ENCODE data around the gene EXOSC7. TPM values are rescaled to one million over a fixed set of nuclear protein-coding genes. Genes with fewer than 3 reads are reported as not detected.
"Not testable (repeated sequence)": the region's sequence is repeated elsewhere in the genome, so short reads cannot be mapped to it uniquely, and the experiment has no call there.

The EXOSC7 gene
- total RNA-seq, 1 experiment from 2014 or later: 52.2 TPM

GRCh38 chr3:45051685-45052084 lies 75.6 kb downstream of the EXOSC7 start:
- Histone ChIP-seq H3K4me3 (no peak overlapping the region), H3K9me3 (replicated peaks) (no peaks in the 10 kb centered on the region), H3K27ac (no peak overlapping the region), H3K27me3 (replicated peaks) (no peaks in the 10 kb centered on the region), H3K4me1 (replicated peaks) (peaks cover 28% of the 10 kb centered on the region), H3K36me3 (no peaks in the 10 kb centered on the region)
- DNase-seq (ENCODE audit: low read depth in 1 of 2, low spot score in 2 of 2): no peak

- H3K9me3 ChIP-seq (replicated peaks); DNase-seq (ENCODE audit: low read depth in 1 of 2, low spot score in 2 of 2); H3K36me3 ChIP-seq; H3K27ac ChIP-seq; H3K27me3 ChIP-seq (replicated peaks); H3K4me3 ChIP-seq: not testable (repeated sequence)
- H3K4me1 ChIP-seq (replicated peaks): peaks cover 46% of the 10 kb centered on the region
These were observed 77.8 kb downstream of the EXOSC7 start for GRCh38 chr3:45053805-45054195.

GRCh38 chr3:45054196-45054857 lies 78.3 kb downstream of the EXOSC7 start:
- H3K4me1 ChIP-seq (replicated peaks): peaks cover 47% of the 10 kb centered on the region
- DNase-seq (ENCODE audit: low read depth in 1 of 2, low spot score in 2 of 2): no peak
- no peaks in the 10 kb centered on the region for H3K36me3 ChIP-seq
- H3K9me3 ChIP-seq (replicated peaks): no peaks in the 10 kb centered on the region
- no peaks in the 10 kb centered on the region for H3K27me3 ChIP-seq (replicated peaks)
- H3K27ac ChIP-seq: peak overlapping the region; percentile 97
- H3K4me3 ChIP-seq: no peak overlapping the region

GRCh38 chr3:45055032-45055410 lies 79.0 kb downstream of the EXOSC7 start:
- Histone ChIP-seq H3K36me3 (no peaks in the 10 kb centered on the region), H3K9me3 (replicated peaks) (no peaks in the 10 kb centered on the region), H3K27me3 (replicated peaks) (no peaks in the 10 kb centered on the region), H3K4me1 (replicated peaks) (peaks cover 47% of the 10 kb centered on the region), H3K27ac (peak overlapping the region; percentile 97), H3K4me3 (no peak overlapping the region)
- DNase-seq (ENCODE audit: low read depth in 1 of 2, low spot score in 2 of 2): no peak

GRCh38 chr3:45055411-45056143 lies 79.5 kb downstream of the EXOSC7 start:
- DNase-seq (ENCODE audit: low read depth in 1 of 2, low spot score in 2 of 2): peak; percentile 66 to 93
- no peaks in the 10 kb centered on the region for H3K36me3 ChIP-seq
- H3K27me3 ChIP-seq (replicated peaks): no peaks in the 10 kb centered on the region
- H3K4me1 ChIP-seq (replicated peaks): peaks cover 49% of the 10 kb centered on the region
- H3K27ac ChIP-seq: peak overlapping the region; percentile 97
- H3K4me3 ChIP-seq: no peak overlapping the region
- no peaks in the 10 kb centered on the region for H3K9me3 ChIP-seq (replicated peaks)

- DNase-seq (ENCODE audit: low read depth in 1 of 2, low spot score in 2 of 2): peak in 1 of 2 experiments; percentile 70
- no peak overlapping the region for H3K4me3 ChIP-seq
- H3K27ac ChIP-seq: peak overlapping the region; percentile 97
- H3K36me3 ChIP-seq: no peaks in the 10 kb centered on the region
- no peaks in the 10 kb centered on the region for H3K27me3 ChIP-seq (replicated peaks)
- no peaks in the 10 kb centered on the region for H3K9me3 ChIP-seq (replicated peaks)
- H3K4me1 ChIP-seq (replicated peaks): peaks cover 60% of the 10 kb centered on the region
These were observed 80.7 kb downstream of the EXOSC7 start for GRCh38 chr3:45056608-45057301.

GRCh38 chr3:45057557-45057956 lies 81.5 kb downstream of the EXOSC7 start:
- no peaks in the 10 kb centered on the region for H3K27me3 ChIP-seq (replicated peaks)
- H3K27ac ChIP-seq: peak overlapping the region; percentile 97

GRCh38 chr3:45059132-45059531 lies 83.1 kb downstream of the EXOSC7 start:
- no peaks in the 10 kb centered on the region for H3K9me3 ChIP-seq (replicated peaks)
- no peaks in the 10 kb centered on the region for H3K27me3 ChIP-seq (replicated peaks)
- H3K27ac ChIP-seq: no peak overlapping the region
- no peaks in the 10 kb centered on the region for H3K36me3 ChIP-seq
- H3K4me3 ChIP-seq: no peak overlapping the region
- no peak for DNase-seq (ENCODE audit: low read depth in 1 of 2, low spot score in 2 of 2)
- peaks cover 77% of the 10 kb centered on the region for H3K4me1 ChIP-seq (replicated peaks)

More at GRCh38 chr3:45057557-45057956, 81.5 kb downstream of the EXOSC7 start:
- peaks cover 68% of the 10 kb centered on the region for H3K4me1 ChIP-seq (replicated peaks)
- H3K36me3 ChIP-seq: no peaks in the 10 kb centered on the region
- no peaks in the 10 kb centered on the region for H3K9me3 ChIP-seq (replicated peaks)
- DNase-seq (ENCODE audit: low read depth in 1 of 2, low spot score in 2 of 2): no peak
- H3K4me3 ChIP-seq: no peak overlapping the region

- Histone ChIP-seq H3K27ac (no peak overlapping the region), H3K27me3 (replicated peaks) (no peaks in the 10 kb centered on the region), H3K4me3 (no peak overlapping the region), H3K4me1 (replicated peaks) (peaks cover 77% of the 10 kb centered on the region), H3K36me3 (no peaks in the 10 kb centered on the region), H3K9me3 (replicated peaks) (no peaks in the 10 kb centered on the region)
- no peak for DNase-seq (ENCODE audit: low read depth in 1 of 2, low spot score in 2 of 2)
These were observed 84.3 kb downstream of the EXOSC7 start for GRCh38 chr3:45060165-45060892.

Other genes starting within 250 kb of the EXOSC7 start
- gene ZNF501, start 246.6 kb upstream of the EXOSC7 start, total RNA-seq (2014; rRNA removed; shearing (Covaris generic)): 0.53 and 4.4 TPM in 2 replicates
- gene KIAA1143, start 214.6 kb upstream of the EXOSC7 start, total RNA-seq (2014; rRNA removed; shearing (Covaris generic)): 16.2 and 21.7 TPM in 2 replicates
- gene KIF15, start 214.4 kb upstream of the EXOSC7 start, total RNA-seq (2014; rRNA removed; shearing (Covaris generic)): 26.1 and 28.9 TPM in 2 replicates
- gene TMEM42, start 114.3 kb upstream of the EXOSC7 start, total RNA-seq (2014; rRNA removed; shearing (Covaris generic)): 3.8 and 4.8 TPM in 2 replicates
- 0.05 TPM in 1 of 2 replicates, not detected in the other for gene TGM4, start 101.6 kb upstream of the EXOSC7 start, total RNA-seq (2014; rRNA removed; shearing (Covaris generic))
- 48.8 and 55.3 TPM in 2 replicates for gene ZDHHC3, start 70 bp upstream of the EXOSC7 start, total RNA-seq (2014; rRNA removed; shearing (Covaris generic))
- 4.4 and 11.6 TPM in 2 replicates for gene CLEC3B, start 50.1 kb downstream of the EXOSC7 start, total RNA-seq (2014; rRNA removed; shearing (Covaris generic))
- 0.18 and 0.56 TPM in 2 replicates for gene CDCP1, start 170.1 kb downstream of the EXOSC7 start, total RNA-seq (2014; rRNA removed; shearing (Covaris generic))